GM18868 (cell line): ENCODE measurements around the gene BEND6.

Experiments
- ATAC-seq: cut with Tn5 transposase; IDR thresholded peaks from one replicate; pipeline ENCODE4 v1.9.1; 2021; ENCODE audit warnings: mild to moderate bottlenecking, moderate library complexity; ENCODE audit not compliant: unreplicated experiment

The BEND6 gene

DNA sequence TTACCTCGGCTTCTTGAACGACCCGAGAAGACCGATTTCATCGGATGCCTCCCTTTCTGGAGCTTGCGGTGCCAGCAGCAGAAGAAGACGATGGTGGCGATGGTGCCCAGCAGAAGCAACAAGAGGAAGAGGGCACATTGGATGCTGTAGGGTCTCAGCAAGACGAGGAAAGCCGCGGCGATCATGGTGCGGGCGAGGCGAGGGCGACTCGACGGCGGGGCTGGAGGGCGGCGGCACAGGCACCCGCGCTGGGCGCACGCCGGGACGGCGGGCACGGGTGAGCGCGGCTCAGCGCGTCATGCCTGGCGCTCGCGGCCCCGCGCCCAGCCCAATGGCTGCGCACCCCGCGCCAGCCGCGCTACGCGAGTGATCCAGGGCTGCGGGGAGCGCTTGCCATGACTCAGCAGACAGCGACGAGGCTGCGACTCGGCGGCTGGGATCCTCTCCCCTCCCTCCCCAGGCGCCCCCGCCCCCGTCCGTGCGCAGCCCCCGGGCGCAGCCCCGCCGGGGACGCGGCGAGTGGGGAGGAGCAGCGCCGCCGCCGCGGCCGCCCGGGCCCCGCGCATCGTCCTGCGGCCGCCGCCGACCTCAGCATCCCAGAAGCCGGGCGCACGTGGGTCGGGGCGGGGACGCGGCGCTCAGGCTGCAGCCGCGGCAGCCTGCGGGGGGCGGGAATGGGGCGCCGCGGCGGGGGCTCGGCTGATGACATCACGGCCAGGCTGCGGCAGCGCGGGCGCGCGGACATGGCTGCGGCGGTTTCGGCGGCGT is at the start of gene BEND6:
TSS of gene BEND6 (plus strand) at position 705 of the 768 bp plus-strand sequence. CDS start 26,704 bp downstream, outside the sequence.
- peak; percentile 44 for ATAC-seq

- ATAC-seq = no peak
Observed at GRCh38 chr6:56905378-56905777, 49.5 kb upstream of the BEND6 start.

GRCh38 chr6:56906752-56907151 is 48.2 kb upstream of the BEND6 start:
- ATAC-seq = no peak

DNA sequence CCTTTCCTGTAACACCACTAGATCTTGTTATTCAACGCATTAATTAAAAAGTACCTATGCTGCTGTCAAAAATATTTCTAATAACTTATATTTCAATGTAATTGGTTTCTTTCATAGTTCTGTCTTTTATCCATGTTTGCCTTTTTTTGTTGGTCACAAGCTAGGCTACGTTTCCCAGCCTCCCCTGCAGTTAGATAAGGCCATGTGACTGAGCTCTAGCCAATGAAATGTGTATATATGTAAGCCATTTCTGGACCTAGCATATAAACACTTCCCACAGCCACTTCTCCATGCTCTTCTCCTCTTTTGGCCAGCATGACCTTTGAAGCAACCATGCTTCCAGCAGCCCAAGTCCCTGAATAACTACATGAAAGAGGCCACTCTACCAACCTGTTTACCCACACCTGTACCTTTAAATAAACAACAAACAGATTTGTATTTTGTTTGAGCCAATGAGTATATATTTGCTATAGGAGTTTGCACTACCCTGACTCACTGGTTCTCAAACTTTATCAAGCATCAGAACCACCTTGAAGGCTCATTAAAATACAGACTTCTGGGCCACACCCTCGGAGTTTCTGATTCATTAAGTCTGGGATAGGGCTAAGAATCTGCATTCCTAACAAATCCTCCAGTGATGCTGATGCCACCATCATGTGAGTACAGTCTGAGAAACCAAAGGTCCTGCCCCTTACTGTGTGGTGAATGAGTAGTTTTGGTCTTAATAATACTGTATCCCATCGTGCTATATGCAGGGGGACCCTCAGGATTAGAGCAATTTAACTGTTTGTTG is 45.6 kb upstream of the BEND6 start:
- ATAC-seq = no peak

GRCh38 chr6:56911847-56912246 is 43.1 kb upstream of the BEND6 start:
- ATAC-seq = no peak

- no peak for ATAC-seq
Observed at GRCh38 chr6:56913285-56914074, 41.4 kb upstream of the BEND6 start.

- no peak for ATAC-seq
Observed at GRCh38 chr6:56914798-56915658, 39.9 kb upstream of the BEND6 start.

DNA sequence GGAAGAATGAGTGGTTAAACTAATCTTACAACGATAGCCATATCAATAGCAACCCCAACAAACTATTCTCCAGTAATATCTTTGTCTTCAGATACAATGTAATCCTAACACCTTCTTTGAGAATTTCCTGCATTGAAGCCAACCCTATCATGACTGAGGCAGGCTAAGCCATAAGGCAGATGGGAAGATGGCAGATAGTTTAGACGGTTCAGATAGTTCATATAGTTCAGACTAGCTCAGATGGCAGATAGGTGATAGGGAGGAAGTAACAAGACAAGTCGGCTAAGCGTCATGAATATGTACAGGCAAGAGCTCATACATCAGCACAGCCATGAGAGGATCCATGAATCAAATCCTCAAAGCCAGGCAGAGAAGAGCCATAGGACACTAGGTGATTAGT is 39.1 kb upstream of the BEND6 start:
- ATAC-seq = no peak

DNA sequence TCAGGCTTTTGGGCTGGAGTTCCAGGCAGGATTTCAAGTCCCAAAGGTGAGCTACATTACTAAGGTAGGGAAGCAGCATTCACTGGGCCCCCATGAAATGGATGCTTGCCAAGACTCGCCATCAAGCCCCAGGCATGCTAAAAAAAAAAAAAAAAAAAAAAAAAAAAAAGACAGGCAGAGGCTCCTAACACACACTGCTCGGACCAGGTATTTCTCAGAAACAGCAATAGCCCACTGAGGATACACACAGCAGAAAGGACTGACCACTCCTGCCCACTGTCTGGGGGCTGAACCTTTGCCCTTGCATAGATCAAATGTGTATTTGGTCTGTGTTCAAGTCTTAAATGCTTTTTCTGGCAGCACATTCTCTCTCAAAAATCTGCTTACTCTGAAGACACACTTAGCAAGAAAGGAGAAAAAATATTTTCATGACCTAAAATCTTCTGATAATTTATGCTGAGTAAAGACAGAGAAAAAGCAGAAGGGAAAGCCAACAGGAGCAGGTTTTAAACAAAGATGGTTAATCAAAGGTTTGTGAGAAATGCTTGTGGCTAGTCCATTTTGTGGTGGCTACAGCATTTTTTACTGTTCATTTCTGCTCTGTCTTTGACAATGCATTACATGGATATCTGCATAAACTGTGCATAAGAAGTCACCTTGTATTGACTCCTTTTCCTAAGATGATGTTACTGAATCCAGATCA is 37.9 kb upstream of the BEND6 start:
- no peak for ATAC-seq

GRCh38 chr6:56922645-56923044 is 32.3 kb upstream of the BEND6 start:
- ATAC-seq = no peak

DNA sequence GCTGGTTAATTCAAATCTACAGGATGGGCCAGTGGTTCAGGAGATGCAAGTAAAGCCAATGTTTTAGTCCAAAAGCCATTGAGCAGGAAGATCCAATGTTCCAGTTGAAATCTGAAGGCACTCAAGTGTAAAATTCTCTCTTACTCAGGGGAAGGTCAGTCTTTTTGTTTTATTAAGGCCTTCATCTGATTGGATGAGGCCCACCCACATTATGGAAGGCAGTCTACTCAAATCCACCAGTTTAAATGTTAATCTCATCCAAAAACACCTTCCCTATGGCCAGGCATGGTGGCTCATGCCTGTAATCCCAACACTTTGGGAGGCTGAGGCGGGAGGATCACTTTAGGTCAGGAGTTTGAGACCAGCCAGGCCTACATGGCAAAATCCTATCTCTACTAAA is 31.3 kb upstream of the BEND6 start:
- ATAC-seq = no peak

GRCh38 chr6:56927538-56928453 is 27.1 kb upstream of the BEND6 start:
- ATAC-seq = peak; percentile 43

- no peak for ATAC-seq
Observed at GRCh38 chr6:56930846-56931245, 24.1 kb upstream of the BEND6 start.

DNA sequence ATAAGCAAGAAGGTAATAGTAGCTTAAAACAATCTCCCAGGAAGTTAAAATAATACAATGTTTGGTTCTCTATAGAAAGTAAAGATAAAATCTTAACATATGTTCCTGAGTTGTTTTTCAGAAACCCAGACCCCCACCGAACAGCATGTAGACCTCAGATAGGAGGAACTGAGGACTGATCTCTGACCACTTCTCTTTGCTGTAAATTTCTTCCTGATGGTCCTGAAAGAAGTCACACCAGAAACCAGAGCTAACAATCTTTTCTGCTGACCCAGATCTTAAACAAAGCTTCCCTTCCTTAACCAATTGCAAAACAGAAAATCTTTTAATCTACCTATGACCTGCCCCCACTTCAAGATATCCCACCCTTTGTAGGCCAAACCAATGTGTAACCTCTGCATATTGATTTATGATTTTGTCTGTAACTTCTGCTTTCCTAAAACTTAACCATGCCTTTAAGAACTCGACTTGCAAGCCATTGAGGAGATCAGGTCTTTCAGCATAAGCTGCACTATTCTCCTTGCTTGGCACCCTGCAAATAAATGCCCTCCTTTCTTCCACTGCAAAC is 21.9 kb upstream of the BEND6 start:
- peak; percentile 41 for ATAC-seq

- ATAC-seq = peak; percentile 56
Observed at GRCh38 chr6:56933650-56934049, 21.3 kb upstream of the BEND6 start.

GRCh38 chr6:56934876-56935275 is 20.0 kb upstream of the BEND6 start:
- no peak for ATAC-seq

- no peak for ATAC-seq
Observed at GRCh38 chr6:56936466-56936865, 18.4 kb upstream of the BEND6 start.

DNA sequence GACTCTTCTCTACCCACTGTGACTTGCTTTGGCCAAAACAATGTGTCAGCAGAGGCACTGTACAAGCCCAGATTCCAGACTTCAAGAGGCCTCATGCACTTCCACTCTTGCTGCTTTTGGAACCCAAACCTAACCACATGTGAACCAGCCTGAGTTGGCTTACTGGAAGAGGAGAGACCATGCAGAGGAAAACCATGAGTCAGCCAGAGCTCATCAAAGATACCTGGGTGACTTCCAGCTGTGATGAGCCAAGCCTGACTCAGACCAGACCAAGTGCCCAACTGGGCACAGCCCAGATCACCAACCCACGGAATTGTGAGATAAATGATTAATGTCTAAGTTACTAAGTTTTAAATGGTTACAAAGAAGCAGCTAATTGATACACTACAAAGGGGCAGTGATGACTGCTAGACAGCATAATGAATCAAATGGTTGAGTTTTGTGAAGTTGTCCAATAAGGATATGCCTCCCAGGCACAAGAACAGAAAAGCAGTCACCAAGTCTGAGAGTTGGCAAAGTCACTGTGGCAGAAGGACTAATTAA is 16.2 kb upstream of the BEND6 start:
- ATAC-seq = peak; percentile 48
